T-helper 2 cell (primary cell): ENCODE results near the gene CNNM2.
"Not testable (repeated sequence)": the region's sequence is repeated elsewhere in the genome, so short reads cannot be mapped to it uniquely, and the experiment has no call there.

Experiments used
- DNase-seq, 5 experiments: peaks; one replicate each; pipeline versions ENCODE4 v3.0.0 to v3.0.0-alpha.2; 2012 to 2022

Gene CNNM2

DNA sequence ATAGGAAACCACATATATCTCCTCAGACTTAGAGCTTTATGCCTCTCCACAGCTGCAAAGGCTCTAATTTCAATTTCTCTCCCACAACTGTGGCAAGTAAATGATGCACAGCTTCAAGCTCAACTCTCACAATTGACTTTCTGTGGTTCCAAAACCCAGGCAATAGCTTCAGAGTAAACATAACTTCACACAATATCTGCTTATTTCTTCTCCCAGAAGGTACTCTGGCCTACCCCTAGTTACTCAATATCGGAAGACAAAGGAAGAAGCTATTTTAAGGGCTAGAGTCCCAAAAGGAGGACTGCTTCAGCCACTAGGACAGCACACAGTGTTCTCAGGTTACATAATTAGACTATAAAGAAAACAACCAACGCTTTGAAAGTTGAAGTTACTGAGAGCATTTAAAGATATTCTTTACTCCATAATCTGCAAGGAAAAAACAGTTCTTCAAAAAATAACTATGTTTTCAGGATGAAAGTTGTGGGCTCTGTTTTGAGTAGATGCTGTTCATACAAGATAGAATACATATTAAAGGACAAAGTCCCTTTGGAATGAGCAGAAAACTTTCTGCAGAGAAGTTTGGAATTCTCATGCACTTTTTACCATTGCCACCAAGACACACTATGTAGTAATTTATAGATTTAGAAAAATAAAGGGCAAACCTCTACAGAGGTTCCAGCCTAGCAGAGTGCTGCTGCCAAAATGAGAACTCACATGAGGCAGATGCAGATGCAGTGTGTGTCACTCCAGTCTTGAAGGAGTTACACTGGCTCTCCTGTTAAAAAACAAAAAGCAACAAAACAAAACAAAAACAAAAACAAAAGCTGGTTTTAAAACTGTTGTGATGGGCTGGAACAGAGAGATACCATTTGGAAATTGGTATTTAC is 193.2 kb downstream of the CNNM2 start:
- DNase-seq: peak in 1 of 5 experiments; percentile 19

- peak in 1 of 5 experiments; percentile 11 for DNase-seq
Measured at GRCh38 chr10:103111918-103112877, 194.1 kb downstream of the CNNM2 start.

DNA sequence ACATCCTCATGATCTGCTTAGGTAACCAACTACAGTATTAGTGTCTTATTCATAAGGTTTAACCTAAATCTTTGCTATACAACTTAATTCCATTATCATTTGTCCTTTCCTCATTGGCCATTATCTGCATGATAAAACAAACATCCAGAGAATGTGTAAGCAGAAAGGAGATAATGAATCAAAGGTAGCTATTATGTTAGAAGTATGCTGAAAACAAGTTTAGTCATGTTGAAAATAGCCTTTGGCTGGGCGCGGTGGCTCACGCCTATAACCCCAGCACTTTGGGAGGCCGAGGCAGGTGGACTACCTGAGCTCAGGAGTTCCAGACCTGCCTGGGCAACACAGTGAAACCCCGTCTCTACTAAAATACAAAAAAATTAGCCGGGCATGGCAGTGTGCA is 196.8 kb downstream of the CNNM2 start:
- DNase-seq: no peak

GRCh38 chr10:103117247-103117646 is 199.2 kb downstream of the CNNM2 start:
- no peak for DNase-seq

GRCh38 chr10:103120546-103120945 is 202.5 kb downstream of the CNNM2 start:
- no peak for DNase-seq

- no peak for DNase-seq
Measured at GRCh38 chr10:103120977-103121735, 203.1 kb downstream of the CNNM2 start.

- DNase-seq: no peak
Measured at GRCh38 chr10:103123282-103124024, 205.4 kb downstream of the CNNM2 start.

DNA sequence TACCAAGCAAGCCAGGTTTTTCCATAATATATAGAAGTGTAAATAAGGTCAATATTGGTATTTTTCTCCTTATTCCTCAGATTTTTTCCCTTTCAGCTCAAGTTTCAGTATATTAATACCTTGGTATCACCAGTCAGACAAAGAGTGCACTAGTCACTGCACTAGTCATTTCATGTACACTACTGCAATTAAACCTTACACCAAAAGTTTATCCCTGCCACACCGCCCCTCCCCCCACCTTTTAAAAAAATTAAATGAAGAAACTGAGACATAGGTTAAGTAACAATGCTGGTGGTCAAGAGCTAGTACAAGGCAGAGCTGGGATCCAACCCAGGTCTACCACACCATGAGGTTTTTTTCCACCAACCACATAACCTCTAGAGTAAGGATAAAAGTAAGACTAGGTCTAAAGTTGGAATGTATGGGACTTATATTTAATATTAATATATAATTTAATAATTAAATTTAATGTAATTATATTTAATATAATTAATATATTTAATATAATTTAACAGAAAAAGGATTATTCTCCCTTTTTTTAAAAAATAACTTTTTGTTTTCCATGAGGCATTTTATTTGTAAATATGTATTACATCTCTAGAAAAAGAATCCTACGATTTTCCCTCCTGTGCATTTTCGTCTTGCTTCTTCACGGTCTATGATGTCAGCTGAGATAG is 206.5 kb downstream of the CNNM2 start:
- peak in 1 of 5 experiments; percentile 17 for DNase-seq

- DNase-seq: peak in 1 of 5 experiments; percentile 85
Measured at GRCh38 chr10:103125323-103126267, 207.5 kb downstream of the CNNM2 start.

- no peak for DNase-seq
Measured at GRCh38 chr10:103127241-103127640, 209.1 kb downstream of the CNNM2 start.

DNA sequence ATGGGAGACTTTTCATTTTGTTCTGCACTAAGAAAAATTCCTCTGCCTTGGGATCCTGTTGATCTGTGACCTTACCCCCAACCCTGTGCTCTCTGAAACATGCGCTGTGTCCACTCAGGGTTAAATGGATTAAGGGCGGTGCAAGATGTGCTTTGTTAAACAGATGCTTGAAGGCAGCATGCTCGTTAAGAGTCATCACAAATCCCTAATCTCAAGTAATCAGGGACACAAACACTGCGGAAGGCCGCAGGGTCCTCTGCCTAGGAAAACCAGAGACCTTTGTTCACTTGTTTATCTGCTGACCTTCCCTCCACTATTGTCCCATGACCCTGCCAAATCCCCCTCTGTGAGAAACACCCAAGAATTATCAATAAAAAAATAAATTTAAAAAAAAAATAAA is 212.1 kb downstream of the CNNM2 start:
- not testable (repeated sequence) for DNase-seq

GRCh38 chr10:103130910-103131309 is 212.8 kb downstream of the CNNM2 start:
- no peak for DNase-seq

DNA sequence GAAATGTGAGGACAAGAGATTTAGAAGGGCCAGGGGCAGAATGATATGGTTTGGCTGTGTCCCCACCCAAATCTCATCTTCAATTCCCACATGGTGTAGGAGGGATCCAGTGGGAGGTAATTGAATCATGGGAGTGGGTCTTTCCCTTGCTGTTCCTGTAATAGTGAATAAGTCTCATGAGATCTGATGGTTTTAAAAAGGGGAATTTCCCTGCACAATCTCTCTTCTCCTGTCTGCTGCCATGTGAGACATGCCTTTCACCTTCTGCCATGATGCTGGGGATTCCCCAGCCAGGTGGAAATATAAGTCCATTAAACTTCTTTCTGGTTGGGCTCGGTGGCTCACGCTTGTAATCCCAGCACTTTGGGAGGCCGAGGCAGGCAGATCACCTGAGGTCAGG is 217.1 kb downstream of the CNNM2 start:
- not testable (repeated sequence) for DNase-seq

DNA sequence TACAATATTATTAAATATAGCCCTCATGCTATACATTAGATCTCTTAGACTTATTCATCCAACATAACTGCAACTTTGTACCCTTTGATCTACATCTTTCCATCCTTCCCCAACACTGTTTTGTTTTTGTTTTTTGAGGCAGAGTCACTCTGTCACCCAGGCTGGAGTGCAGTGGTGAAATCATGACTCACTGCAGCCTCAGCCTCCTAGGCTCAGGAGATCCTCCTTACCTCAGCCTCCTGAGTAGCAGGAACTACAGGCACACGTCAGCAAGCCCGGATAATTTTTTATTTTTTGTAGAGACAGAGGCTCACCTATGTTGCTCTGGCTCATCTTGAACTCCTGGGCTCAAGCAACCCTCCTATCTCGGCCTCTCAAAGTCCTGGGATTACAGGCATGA is 221.7 kb downstream of the CNNM2 start:
- no peak for DNase-seq
